ENCODE results near the gene ANKRD30A.
"Not testable (repeated sequence)": the region's sequence is repeated elsewhere in the genome, so short reads cannot be mapped to it uniquely, and the experiment has no call there.

ANKRD30A gene

DNA sequence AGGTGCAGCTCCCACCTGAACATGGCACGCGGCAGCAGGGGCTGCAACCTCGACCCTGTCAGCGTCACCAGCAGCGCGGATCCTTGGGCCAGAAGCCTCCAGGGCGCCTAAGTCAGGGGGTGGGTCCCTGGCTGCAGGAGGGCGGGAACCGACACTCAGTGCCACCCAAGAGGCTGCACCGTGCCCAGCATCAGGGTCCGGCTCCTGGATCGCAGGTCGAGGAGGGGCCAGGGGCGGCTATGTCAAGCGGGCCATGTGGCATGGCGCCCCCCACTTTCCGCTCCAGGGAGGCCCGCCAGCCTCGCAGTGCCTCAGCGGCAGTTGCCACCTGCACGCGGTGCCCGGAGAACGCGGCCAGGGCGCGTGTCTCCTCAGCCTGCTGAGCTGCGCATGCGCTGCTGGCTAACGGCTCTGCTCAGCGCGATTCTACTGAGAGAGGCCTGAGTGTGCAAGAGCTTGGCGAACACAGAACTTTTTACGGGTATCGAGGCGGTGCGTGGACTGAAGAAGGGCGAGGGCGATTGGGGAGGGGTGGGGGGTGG, at the start of gene ANKRD30A:
Gene ANKRD30A, plus strand, starts transcription at position 408 of the 542 bp plus-strand sequence. CDS start 190 bp downstream, outside the sequence.
- DNase-seq = no peak

GRCh38 chr10:37076083-37076482, 49.3 kb upstream of the ANKRD30A start:
- DNase-seq = not testable (repeated sequence)

GRCh38 chr10:37095792-37096573, 29.4 kb upstream of the ANKRD30A start:
- no peak for DNase-seq

DNA sequence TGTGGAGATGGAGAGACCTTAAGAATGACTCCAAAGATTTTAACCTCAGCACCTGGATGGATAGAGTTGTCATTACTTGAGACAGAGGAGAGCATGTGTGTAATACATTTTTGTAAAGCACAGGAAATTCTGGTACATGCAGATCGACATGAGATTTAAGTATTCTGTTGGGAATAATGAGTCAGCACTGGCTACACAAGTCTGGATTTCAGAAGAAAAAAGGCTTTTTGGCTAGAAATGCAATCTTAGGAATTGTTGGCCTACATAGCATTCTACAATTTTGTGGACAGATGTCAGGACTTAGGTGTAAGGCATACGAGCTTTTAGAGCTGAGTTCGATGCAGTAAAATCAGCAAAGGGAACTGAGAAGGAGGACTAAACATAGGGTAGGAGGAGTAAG, 24.1 kb upstream of the ANKRD30A start:
- no peak for DNase-seq

- DNase-seq = no peak
Observed at GRCh38 chr10:37109000-37109399, 16.4 kb upstream of the ANKRD30A start.

GRCh38 chr10:37124532-37124931, 866 bp upstream of the ANKRD30A start:
- no peak for DNase-seq

- DNase-seq = no peak
Observed at GRCh38 chr10:37125921-37126320, 523 bp downstream of the ANKRD30A start.

GRCh38 chr10:37146443-37146842, 21.0 kb downstream of the ANKRD30A start:
- no peak for DNase-seq

DNA sequence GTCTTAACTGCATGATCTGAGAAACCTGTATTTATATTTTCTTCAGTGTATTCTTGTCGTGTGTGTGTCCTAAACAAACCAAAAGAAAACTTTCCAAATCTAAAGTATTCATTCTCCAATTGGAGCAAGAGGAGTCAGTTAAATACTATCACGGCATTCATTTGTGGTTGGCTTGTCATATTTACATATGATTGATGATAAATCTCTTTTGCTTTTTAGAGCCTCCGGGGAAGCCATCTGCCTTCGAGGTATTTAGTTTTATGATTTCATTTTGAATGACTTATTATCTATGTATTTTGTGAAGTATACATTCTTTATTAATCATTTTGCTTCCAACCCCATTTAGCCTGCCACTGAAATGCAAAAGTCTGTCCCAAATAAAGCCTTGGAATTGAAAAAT, 37.0 kb downstream of the ANKRD30A start:
- DNase-seq = not testable (repeated sequence)

- DNase-seq = not testable (repeated sequence)
Observed at GRCh38 chr10:37171945-37172344, 46.5 kb downstream of the ANKRD30A start.

DNA sequence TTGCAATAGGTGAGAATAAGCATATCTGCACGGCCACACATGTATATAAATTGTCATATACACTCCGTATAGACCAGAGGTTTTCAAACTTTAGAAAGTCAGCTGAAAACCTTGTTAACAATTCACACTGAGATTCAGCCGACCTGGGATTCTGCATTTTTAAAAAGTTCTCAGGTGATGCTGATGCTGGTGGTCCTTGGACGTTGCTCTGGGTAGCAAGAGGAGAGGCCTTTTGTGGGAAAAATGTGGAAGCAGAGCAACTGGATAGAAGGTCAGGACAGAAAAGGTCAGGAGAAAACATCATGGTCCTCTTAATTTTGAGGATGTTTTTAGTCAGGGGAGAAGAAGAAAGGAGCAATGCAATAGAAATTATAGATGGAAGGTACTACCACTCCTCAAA, 52.9 kb downstream of the ANKRD30A start:
- not testable (repeated sequence) for DNase-seq

DNA sequence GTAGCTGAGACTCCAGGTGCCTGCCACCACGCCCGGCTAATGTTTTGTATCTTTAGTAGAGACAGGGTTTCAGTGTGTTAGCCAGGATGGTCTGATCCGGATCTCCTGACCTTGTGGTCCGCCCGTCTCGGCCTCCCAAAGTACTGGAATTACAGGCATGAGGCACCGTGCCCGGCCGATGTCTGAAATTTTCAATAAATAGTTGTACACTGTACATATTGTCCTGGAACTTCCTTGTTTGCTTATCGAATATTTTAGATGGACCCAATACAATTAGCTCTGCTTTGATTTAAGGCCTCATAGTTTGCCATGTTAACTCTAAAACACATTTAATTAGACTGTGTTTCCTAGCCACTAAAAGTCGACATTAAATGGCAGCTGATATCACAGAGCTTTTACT, 57.3 kb downstream of the ANKRD30A start:
- DNase-seq = not testable (repeated sequence)

DNA sequence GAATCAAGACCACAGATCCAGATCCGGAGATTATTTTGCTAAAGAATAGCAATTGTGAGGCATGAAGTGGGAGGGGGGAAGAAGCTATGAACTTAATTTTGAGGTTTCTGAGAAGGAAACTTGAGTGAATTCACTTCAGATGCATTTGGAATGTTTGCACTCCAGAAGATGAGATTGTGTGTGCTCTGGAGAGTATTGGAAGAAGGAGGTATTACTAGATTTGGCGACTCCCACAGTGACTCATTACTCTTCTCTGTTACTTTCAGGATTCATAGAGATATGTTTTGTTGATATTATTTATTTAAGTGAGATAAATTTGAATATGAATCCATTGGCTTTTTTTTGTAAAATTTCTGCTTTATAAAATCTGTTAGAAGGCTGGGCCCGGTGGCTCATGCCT, 80.7 kb downstream of the ANKRD30A start:
- no peak for DNase-seq

DNA sequence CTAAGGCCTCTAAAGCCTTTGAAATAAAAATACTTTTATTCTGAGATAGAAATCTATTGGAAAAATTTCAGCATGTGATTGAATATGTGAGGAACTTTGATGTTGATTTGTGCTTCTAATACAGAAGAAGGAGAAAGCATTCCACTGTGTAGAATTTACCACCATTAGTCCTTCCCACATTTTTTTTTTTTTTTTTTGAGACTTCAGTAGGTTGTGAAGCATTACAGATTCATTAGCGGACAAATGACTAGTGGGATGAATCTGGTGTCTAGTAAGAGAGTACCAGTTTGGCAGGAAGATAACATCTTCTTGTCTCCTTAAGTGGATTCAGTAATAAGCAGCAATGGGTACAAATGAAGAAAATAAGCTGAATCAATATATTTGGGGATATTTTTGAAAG, 95.5 kb downstream of the ANKRD30A start:
- no peak for DNase-seq

DNA sequence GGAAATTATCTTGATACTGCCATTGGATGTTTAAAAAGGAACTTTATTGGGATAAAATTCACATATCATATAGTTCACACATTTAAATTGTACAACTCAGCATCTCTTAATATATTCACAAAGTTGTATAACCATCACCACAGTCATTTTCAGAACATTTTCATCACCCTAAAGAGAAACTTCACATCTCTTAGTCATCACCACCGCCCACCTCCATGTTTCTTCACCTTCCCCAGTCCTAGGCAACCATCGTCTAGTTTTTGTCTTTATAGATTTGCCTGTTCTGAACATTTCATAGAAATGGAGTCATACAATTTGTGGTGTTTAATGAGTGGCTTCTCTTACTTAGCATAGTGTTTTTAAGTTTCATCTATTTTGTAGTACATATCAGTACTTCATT, 96.6 kb downstream of the ANKRD30A start:
- DNase-seq = no peak

DNA sequence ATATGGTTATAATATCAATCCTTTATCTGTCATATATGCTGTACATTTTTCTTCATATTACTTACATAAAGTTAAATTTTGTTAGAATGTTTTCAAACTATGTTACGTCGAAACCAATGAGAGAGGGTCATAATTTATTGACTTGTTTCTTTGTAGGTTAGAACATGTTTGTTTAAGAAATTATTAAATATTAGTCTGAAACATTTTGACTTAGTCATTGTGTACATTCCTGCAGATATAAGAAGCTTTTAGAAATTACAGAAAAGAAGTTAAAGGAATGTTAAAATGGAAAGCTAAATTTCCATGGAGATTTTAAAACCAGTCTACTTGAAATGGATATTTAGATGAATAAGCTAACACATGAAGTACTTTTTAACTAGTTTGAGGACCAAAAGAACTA, 99.8 kb downstream of the ANKRD30A start:
- no peak for DNase-seq

DNA sequence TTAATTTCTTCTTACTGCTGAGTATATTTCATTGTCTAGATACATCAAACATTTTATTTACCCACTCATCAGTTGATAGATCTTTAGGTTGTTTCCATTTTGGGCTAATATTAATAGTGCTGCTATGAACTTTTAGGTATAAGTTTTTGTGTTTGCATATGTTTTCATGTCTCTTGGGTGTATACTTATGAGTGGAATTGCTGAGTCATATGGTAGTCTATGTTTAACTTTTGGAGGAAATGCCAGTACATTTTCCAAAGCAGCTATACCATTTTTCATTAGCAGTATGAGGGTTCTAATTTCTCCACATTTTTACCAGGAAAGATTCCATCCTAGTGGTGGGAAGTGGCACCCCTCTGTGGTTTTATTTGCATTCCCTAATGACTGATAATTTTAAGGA, 101.1 kb downstream of the ANKRD30A start:
- DNase-seq = no peak

DNA sequence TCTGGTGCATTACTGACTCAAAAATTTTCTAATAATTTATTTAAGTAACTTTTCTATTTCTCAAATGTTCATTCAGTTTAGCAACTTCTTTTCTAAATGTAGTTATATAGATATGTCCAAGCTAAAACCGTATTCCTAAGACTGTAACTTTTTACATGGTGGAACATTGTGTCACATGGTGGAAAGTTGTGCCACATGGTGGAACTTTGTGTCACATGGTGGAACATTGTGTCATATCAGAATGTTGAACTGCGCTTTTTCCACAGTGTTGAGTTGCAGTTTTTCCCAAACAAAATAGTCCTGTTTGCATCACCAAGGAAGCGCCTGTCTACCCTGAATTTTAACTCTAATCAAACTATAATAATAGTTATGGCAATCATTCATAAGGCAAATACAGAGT, 109.3 kb downstream of the ANKRD30A start:
- no peak for DNase-seq

DNA sequence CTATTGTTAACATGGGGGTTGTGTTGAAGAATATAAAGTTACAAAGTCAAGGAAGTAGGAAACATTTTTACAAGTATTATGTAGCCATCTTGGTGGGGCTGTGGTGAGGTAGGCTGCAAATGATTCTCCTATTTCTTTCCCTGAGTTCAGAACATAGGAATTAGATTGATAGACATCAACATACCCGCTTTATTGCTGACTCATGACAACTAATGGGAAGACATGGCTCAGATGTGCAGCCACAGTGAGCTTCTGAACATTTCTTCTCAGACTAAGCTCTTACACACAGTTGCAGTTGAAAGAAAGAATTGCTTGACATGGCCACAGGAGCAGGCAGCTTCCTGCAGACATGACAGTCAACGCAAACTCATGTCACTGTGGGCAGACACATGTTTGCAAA, 110.7 kb downstream of the ANKRD30A start:
- no peak for DNase-seq

DNA sequence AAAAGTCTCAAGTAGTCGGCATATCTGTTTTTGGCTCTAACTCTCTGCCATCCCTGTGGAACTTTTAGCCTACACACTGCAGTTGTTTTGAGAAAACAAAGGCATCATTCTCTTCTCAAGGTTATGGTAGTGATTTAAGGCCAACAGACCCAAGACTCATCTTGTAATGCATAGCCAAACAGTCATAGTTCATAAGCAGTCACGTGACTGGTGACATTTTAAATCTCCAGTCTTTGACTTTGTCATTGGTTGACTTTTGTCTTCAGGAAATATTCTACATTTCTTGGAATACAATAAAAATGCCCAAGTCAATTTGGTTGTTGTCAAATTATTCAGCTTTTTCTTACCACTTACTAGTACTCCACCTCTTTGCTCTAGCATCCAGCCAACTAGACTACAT, 114.8 kb downstream of the ANKRD30A start:
- no peak for DNase-seq

DNA sequence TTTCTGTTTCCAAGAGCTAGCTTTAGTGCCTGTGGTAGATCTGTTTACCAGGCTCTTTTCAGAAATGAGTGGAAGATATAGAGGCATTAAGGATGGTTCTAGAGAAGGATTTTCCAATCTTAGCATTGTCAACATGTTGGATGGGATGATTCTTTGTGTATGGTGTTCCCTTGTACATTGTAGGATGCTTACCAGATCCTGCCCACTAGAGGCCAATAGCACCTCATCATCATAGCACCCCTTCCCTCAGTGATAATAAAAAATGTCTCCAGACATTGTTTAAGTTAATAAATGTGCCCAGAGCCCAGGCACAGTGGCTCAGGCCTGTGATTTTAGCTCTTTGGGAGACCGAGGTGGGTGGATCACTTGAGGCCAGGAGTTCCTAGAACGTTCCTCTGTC, 121.2 kb downstream of the ANKRD30A start:
- DNase-seq = no peak

- not testable (repeated sequence) for DNase-seq
Observed at GRCh38 chr10:37255837-37256236, 130.4 kb downstream of the ANKRD30A start.

DNA sequence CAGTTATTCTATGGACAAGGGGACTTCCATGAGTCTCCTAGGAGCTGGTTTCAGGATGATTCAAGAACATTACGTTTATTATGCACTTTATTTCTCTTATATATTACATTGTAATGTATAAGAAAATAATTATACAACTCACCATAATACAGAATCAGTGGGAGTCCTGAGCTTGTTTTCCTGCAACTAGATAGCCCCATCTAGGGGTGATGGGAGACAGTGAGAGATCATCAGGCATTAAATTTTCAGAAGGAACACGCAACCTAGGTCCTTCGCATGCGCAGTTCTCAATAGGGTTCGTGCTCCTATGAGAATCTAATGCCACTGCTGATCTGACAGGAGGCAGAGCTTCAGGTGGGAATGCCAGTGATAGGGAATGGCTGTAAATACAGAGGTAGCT, 137.9 kb downstream of the ANKRD30A start:
- DNase-seq = no peak

DNA sequence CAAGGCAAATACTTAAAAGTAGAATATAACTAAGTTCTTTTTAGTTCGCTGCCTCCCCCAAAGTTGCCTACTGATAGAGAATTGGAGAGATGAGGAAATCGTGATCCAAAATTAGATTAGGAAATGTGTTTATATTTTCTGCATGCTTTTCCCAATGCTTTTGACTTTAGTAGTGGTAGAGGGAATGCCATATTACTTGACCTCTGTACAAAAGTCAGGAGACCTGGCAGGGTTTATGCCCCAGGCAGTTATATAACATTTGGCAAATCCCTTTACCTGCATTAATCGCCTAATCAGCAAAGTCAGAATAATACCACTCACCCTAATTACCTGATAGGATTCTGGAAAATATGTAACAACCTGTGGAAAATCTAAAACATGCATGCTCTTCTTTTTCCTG, 142.9 kb downstream of the ANKRD30A start:
- no peak for DNase-seq
